HG03139 (cell line): ENCODE measurements around the gene CNNM4.
"Not testable (repeated sequence)": the region's sequence is repeated elsewhere in the genome, so short reads cannot be mapped to it uniquely, and the experiment has no call there.

Experiments
- ATAC-seq: cut with Tn5 transposase; IDR thresholded peaks from one replicate; pipeline ENCODE4 v1.9.1; 2021; ENCODE audit not compliant: unreplicated experiment

CNNM4 gene

DNA sequence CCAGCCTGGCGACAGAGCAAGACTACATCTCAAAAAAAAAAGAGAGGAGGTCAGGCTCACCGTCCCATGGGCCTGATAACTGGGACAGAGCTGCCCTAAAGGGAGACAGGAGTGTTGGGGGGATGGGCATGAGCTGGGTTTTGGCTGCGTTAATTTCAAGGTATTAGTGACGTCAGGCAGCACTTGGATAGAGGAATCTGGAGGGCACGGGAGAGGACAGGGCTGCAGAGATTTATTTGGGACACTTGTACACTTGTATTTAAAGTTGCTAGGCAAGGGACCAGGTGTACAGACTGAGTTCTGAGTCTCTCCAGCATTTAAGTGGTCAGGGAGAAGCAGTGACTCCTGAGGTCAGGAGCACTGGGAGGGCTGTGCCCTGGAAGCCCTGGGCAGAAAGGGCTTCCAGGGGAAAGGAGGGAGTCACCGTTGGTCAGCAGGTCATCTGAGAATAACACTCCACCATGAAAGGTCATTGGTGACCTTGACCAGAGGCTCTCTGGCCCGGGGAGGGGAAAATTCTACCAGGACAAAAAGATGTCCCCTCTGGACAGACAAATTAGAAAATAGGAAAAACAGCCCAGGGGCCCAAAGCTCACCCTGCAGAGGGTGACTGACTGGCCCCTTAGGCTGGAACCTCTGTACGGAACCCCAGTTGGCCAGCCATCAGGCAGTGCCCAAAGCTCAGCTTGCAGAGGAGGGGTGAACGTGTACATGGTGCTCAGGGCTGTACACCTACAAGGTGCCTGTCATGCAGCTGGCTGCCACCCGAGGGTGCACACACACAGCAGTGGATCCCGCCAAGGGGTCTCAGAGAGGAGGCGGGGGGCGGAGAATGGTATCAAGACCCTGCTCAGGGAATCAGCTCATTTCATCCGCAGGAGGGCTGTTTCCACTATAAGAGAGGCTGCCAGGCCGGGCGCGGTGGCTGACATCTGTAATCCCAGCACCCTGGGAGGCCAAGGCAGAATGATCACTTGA is 32.4 kb downstream of the CNNM4 start:
- ATAC-seq = no peak

DNA sequence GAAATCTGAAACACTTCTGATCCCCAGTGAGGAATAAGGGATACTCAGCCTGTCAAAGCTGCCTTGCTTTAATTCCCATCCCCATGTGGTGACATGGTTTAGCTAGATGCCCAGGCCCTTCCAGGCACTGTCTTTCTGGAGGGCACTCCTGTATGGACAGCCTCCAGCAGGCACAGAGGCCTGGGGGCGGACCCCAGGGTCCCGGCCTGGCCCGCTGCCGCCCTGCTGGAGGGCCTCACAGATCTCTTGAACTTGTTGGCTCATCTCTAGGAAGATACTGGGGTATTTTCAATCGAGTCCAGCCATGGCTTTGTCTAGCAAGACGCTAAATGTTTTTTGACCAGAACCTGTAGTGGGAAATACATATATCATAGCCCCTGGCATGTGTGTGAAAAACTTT is 34.4 kb downstream of the CNNM4 start:
- no peak for ATAC-seq

GRCh38 chr2:96796497-96796896 is 35.8 kb downstream of the CNNM4 start:
- ATAC-seq = not testable (repeated sequence)

DNA sequence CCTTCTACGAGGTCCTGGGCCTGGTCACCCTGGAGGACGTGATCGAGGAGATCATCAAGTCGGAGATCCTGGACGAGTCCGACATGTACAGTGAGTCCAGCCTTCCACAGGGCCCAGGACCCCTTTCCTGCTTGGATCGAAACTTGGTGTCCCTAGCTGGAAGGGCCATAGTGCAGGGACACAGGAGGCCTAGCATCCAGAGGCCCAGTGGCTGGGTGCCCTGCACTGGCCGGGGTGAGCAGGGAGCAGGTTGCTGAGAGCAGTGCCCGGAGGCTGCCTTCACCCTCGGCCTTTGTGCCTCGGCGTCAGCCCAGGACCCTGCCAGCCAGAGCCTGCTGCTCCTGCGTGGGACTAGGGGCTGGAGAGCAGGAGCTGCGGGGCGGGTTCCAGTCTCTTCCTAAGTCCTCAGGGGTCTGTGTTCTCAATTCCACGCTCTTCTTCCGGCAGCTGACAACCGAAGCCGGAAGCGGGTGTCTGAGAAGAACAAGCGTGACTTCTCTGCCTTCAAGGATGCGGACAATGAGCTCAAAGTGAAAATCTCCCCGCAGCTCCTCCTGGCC is 36.4 kb downstream of the CNNM4 start:
- no peak for ATAC-seq

DNA sequence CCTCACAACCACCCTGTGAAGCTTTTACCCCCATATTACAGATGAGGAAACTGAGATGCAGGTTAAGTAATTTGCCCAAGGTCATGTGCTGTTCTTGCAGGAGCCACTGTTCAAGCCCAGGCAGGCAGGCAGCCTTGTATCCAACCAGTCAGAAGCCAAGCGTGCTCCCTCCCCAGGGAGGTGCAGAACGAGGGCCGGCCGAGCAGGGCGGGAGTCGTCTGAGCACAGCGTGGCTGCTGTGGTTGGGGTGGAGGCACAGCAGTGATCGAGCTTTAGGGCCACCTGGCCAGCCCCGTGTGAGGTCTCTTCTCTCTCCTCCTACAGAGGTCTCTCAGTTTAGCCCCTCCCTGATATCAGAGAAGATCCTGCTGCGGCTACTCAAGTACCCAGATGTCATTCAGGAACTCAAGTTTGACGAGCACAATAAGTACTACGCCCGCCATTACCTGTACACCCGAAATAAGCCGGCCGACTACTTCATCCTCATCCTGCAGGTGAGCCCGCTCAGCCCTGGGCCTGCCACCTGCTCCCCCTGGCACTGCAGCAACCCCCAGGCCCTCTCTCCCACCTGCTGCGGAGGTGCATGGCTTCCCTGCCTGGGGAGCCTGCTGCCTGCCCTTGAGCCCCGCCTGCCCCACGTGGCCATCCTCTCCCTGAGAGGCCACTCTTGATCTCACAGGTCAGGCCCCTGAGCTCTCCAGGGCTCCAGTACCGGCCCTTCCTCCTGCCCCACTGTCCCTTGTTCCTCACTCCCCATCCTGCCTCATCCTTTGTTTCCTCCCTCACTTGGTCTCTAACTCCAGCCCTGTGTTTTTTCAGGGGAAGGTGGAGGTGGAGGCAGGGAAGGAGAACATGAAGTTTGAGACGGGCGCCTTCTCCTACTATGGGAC is 38.3 kb downstream of the CNNM4 start:
- ATAC-seq = no peak

DNA sequence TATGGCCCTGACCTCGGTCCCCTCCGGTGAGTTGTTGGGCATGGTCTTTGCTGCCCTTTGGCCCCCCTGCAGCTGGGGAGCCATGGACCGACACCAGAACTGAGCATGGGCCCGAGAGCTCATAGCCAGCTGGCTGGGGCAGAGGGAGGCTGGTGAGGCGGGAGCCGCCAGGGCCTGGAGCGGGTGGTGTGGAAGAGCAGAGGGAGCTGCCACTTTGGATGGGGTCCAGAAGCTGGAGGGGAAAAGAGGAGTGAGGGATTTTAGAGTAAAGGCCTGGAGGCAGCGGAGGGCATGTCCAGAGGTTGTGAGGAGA is 38.9 kb downstream of the CNNM4 start:
- ATAC-seq = no peak

- no peak for ATAC-seq
Measured at GRCh38 chr2:96800061-96801004, 39.6 kb downstream of the CNNM4 start.

- peak; percentile 62 for ATAC-seq
Measured at GRCh38 chr2:96801005-96801785, 40.5 kb downstream of the CNNM4 start.

- ATAC-seq = no peak
Measured at GRCh38 chr2:96801786-96802595, 41.3 kb downstream of the CNNM4 start.

GRCh38 chr2:96802721-96803120 is 42.0 kb downstream of the CNNM4 start:
- ATAC-seq = no peak

DNA sequence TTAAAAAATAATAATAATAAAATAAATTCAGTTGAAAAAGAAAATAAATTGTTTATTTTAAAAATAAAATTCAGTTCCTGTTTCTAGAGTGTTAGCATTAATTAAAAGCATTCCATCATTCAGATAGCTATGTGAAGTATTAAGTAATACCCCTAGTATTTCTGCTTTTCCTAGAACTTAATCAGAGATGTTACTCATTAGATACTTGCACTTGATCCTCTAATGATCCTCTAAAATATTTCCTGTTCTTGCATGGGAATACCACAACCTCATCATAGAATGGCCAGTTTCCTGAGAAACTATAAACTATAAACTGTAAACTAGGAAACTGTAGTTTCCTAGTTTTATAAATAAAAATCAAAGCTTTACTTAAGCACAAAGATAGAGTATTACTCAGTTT is 44.3 kb downstream of the CNNM4 start:
- ATAC-seq = no peak

DNA sequence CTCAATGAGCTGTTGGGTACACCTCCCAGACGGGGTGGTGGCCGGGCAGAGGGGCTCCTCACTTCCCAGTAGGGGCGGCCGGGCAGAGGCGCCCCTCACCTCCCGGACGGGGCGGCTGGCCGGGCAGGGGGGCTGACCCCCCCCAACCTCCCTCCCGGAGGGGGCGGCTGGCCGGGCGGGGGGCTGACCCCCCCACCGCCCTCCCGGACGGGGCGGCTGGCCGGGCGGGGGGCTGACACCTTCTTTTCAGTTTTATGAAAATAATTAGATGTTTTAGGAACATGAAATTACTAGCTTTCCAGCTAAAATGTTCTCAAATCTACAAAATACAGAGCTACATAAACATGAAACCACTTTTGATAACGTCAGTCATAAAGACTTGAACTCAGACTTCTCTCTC is 45.2 kb downstream of the CNNM4 start:
- ATAC-seq = not testable (repeated sequence)

GRCh38 chr2:96806468-96807126 is 45.9 kb downstream of the CNNM4 start:
- ATAC-seq = no peak

DNA sequence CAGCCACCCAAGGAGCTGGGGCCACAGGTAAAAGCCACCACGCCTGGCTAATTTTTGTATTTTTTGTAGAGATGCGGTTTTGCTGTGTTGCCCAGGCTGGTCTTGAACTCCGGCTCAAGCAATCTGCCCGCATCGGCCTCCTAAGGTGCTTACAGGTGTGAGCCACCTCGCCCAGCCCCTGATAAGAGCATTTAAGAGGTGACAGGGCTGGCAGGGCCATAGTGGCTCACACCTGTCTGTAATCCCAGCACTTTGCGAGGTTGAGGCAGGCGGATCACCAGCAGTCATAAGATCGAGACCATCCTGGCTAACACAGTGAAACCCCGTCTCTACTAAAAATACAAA is 46.4 kb downstream of the CNNM4 start:
- no peak for ATAC-seq

GRCh38 chr2:96808176-96808837 is 47.6 kb downstream of the CNNM4 start:
- ATAC-seq = no peak

GRCh38 chr2:96809216-96809882 is 48.6 kb downstream of the CNNM4 start:
- ATAC-seq = no peak
